Measurements from ENCODE around the gene CBFA2T3.

CBFA2T3 gene

GRCh38 chr16:88970539-88971065 is 6.4 kb downstream of the CBFA2T3 start:
- no peak for TF ChIP-seq TAF1 (IDR thresholded peaks at IDR 0.05; ENCODE audit: borderline replicate concordance, insufficient read depth, low read length)
- TF ChIP-seq SIN3A (IDR thresholded peaks at IDR 0.05; ENCODE audit: borderline replicate concordance, insufficient read depth, low read length): no peak
- no peak for TF ChIP-seq POLR2AphosphoS5 (IDR thresholded peaks at IDR 0.05; ENCODE audit: low read depth, low read length)
- no peak for TF ChIP-seq REST (IDR thresholded peaks at IDR 0.05; ENCODE audit: insufficient read depth in 1 of 2, low read depth in 2 of 2, low read length in 2 of 2)
- no peak for TF ChIP-seq FOXP2 (optimal IDR thresholded peaks at IDR 0.05; ENCODE audit: borderline replicate concordance, extremely low read depth, extremely low read length, insufficient read depth)

GRCh38 chr16:88970050-88970449 is 7.0 kb downstream of the CBFA2T3 start:
- TF ChIP-seq REST (IDR thresholded peaks at IDR 0.05; ENCODE audit: insufficient read depth in 1 of 2, low read depth in 2 of 2, low read length in 2 of 2) (no peak), SIN3A (IDR thresholded peaks at IDR 0.05; ENCODE audit: borderline replicate concordance, insufficient read depth, low read length) (no peak), TAF1 (IDR thresholded peaks at IDR 0.05; ENCODE audit: borderline replicate concordance, insufficient read depth, low read length) (no peak), POLR2AphosphoS5 (IDR thresholded peaks at IDR 0.05; ENCODE audit: low read depth, low read length) (no peak), FOXP2 (optimal IDR thresholded peaks at IDR 0.05; ENCODE audit: borderline replicate concordance, extremely low read depth, extremely low read length, insufficient read depth) (no peak)

- TF ChIP-seq POLR2AphosphoS5 (IDR thresholded peaks at IDR 0.05; ENCODE audit: low read depth, low read length): no peak
- TF ChIP-seq SIN3A (IDR thresholded peaks at IDR 0.05; ENCODE audit: borderline replicate concordance, insufficient read depth, low read length): no peak
- TF ChIP-seq TAF1 (IDR thresholded peaks at IDR 0.05; ENCODE audit: borderline replicate concordance, insufficient read depth, low read length): no peak
- no peak for TF ChIP-seq FOXP2 (optimal IDR thresholded peaks at IDR 0.05; ENCODE audit: borderline replicate concordance, extremely low read depth, extremely low read length, insufficient read depth)
- no peak for TF ChIP-seq REST (IDR thresholded peaks at IDR 0.05; ENCODE audit: insufficient read depth in 1 of 2, low read depth in 2 of 2, low read length in 2 of 2)
These were observed 7.6 kb downstream of the CBFA2T3 start for GRCh38 chr16:88969361-88969831.

- no peak for TF ChIP-seq POLR2AphosphoS5 (IDR thresholded peaks at IDR 0.05; ENCODE audit: low read depth, low read length)
- TF ChIP-seq SIN3A (IDR thresholded peaks at IDR 0.05; ENCODE audit: borderline replicate concordance, insufficient read depth, low read length): no peak
- no peak for TF ChIP-seq TAF1 (IDR thresholded peaks at IDR 0.05; ENCODE audit: borderline replicate concordance, insufficient read depth, low read length)
- TF ChIP-seq REST (IDR thresholded peaks at IDR 0.05; ENCODE audit: insufficient read depth in 1 of 2, low read depth in 2 of 2, low read length in 2 of 2): no peak
- TF ChIP-seq FOXP2 (optimal IDR thresholded peaks at IDR 0.05; ENCODE audit: borderline replicate concordance, extremely low read depth, extremely low read length, insufficient read depth): no peak
These were observed 8.3 kb downstream of the CBFA2T3 start for GRCh38 chr16:88968589-88969280.
